ENCODE measurements around the gene BAIAP2L1.
"Not testable (repeated sequence)": the region's sequence is repeated elsewhere in the genome, so short reads cannot be mapped to it uniquely, and the experiment has no call there.

BAIAP2L1 gene

DNA sequence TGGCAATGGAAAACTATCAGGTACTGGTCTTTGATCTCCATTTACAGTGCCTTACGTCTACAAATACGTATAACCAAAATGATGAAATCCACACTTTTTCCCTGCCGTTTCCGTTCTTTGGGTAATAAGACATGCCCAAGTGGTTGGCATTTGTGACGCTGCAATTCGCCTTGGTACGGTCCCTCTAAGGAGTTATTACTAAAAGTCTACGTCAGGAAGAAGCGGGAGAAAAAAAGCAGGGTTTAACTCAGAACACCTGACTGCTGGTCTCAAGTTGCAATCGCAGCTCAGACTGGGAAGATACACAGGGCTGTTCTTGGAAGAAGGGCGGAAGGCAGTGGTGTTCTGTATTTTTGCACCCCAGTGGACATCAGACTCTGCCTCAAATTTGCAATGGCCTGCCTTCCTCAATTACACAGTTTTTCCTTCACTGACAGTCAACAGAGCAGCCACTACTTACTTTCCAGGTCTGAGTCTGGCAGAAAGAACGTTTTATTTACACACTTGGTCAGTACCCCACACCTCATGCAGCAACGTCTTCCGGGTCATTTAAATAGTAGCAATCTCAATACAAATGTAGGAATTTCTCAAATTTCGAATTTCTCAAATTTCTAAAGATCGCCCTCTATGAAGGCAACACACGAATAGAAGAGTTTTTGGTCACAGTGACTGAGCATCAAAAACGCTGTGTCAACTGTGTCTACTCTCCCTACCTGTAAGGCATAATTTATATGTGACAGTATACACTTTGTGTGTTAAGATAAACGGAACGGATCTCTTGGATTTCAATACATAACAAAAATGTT, 2.1 kb downstream of the BAIAP2L1 start:
- DNase-seq = no peak

DNA sequence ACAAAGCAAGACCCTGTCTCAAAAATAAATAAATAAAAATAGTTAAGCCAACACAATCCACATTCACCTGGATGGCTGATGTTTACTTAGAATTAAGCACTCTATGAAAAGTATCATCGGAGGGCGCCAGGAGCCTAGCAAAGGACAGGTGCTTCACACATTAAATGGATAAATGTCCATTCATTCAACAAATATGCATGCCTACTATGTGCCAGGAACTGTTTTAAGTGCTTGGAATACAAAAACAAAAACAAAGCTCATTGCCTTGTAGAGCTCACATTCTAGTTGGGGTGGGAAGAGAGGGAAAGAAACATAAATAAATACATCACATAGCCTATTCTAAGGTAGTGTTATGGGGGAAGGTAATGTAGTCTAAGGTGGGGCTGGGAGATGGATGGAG, 4.1 kb downstream of the BAIAP2L1 start:
- DNase-seq = no peak

DNA sequence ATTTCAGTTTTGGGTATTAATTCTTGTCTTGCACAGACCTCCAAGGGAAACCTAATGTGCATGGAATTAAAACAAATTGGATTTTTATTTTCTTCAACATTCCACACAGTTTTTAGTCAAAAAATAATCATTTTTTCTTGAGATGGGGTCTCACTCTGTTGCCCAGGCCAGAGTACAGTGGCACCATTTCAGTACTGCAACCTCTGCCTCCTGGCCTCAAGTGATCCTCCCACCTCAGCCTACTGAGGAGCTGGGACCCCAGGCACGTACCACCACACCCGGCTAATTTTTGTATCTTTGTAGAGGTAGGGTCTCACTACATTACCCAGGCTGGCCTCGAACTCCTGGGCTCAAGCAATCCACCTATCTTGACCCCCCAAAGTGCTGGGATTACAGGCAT, 4.9 kb downstream of the BAIAP2L1 start:
- no peak for DNase-seq

DNA sequence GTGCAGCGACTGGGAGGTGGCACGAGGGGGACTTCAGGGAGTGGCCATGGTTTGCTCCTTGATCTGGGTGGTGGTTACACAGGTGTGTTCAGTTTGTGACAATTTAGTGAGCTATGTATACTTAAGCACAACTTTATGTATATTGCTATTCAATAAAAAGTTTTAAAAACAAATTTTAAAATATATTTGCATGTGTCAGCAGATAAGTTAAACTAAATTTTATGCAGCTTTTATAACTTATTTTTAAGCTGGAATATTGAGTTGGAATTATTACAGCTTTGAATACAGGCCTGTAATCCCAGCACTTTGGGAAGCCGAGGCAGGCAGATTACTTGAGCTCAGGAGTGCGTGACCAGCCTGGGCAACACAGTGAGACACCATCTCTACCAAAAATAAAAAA, 5.4 kb downstream of the BAIAP2L1 start:
- DNase-seq = no peak

DNA sequence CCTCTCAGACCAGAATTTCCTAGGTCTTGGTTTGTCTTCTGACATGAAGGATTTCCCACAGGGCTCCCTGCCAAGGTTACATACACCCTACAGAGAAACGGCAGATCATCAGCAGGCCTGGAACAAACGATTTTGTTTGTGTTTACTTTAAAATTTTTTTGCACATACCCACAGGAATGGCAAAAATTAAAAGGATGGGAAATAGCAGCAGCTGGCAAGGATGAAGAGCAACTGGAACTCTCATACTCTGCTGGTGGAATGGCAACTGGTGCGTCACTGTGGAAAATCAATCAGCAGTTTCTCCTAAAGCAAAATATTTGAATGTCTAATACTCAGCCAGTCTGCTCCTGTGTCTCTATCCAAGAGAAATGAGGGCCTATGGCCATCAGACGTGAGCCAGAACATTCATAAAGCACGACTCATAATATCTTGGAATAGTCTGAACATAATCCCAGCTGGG, 6.5 kb downstream of the BAIAP2L1 start:
- no peak for DNase-seq

DNA sequence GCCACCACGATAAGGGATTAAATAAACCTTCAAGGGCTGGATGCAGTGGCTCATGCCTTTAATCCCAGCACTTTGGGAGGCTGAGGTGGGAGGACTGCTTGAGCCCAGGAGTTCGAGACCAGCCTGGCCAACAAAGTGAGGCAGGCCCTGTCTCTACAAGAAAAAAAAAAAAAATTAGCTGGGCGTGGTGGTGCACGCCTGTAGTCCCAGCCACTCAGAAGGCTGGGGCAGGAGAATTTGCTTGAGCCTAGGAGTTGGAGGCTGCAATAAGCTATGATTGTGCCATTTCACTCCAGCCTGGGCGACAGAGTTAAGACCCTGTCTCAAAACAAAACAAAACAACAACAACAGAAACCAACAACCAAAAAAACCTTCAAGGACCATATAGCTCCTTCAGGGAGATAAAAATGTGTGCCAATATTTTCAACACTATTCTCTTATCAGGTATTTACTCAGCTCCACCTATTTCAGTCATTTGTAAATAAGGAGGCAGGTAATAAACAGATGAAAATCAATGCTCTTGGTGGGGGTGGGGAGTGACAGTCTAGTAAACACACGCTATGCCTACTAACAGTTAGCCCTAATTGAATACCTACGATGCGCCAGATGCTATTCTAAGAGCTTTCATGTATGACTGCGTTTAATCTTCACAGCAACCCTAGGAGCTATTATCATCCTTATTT, 13.2 kb downstream of the BAIAP2L1 start:
- no peak for DNase-seq

DNA sequence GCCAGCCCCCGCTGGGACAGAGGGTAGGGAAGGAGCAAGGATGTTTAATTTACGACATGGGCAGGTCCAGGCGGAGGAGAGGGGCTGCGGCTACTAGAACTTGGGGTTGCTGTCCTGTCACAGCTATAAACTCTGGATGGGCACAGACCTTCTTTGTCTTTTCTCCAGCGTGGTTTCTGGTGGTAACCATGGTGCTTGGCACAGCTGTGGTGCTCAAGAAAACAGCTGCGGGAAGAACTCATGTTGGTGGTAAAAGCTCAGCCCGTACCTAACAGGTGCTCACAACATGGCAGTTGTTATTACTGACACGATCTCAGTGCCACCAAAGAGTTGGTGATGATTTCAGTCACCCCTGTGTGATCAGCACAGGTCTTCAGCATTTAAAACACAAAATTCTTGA, 13.8 kb downstream of the BAIAP2L1 start:
- DNase-seq = no peak

DNA sequence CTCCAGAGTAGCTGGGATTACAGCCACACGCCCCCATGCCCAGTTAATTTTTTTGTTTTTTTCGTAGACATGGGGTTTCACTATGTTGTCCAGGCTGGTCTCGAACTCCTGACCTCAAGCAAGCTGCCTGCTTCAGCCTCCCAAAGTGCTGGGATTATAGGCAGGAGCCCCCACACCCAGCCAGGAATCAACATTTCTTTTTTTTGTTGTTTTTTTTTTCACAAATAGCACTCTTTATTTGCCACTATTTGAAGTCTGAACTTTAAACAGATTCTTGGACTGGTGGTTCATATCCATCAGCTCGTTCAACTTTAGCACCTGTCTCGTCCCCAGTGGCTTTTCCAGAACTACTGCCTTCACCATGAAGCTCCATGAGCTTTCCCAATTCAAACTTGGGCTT, 15.4 kb downstream of the BAIAP2L1 start:
- not testable (repeated sequence) for DNase-seq

DNA sequence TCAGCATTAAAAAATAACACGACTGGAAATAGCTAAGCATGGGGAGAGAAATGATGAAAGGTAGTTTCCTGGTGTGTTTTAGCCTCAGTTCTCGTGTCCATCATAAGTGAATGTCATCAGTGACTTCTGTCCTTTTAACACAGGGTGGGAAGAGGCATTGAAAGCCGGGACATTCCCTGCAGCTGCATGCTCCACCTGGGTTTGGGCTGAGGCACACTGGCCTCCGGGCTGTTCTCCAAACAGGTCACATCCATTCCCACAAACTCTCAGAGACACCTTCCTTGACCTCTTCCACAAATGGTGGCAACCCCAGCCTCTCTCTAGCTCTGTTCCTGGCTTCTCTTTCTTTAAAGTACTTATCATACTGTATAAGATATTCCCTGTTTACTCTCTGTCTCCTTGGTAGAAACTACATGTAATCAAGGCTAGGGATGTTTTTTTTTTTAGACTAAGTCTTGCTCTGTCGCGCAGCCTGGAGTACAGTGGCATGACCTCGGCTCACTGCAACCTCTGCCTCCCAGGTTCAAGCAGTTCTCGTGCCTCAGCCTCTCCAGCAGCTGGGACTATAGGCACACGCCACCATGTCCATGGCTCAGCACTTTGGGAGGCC, 22.6 kb downstream of the BAIAP2L1 start:
- DNase-seq = no peak

DNA sequence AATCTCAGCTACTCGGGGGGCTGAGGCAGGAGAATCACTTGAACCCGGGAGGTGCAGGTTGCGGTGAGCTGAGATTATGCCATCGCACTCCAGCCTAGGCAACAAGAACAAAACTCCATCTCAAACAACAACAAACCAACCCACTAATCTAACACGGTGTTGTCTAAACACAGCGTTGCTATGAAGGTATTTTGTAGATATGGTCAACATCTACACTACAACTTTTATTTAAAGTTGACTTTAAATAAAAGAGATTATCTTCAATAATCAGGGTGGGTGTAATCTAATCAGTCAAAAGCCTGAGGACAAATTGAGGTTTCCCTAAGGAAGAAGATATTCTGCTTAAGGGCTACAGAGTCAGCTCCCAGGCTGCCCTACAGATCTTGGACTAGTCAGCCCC, 24.2 kb downstream of the BAIAP2L1 start:
- DNase-seq = no peak

DNA sequence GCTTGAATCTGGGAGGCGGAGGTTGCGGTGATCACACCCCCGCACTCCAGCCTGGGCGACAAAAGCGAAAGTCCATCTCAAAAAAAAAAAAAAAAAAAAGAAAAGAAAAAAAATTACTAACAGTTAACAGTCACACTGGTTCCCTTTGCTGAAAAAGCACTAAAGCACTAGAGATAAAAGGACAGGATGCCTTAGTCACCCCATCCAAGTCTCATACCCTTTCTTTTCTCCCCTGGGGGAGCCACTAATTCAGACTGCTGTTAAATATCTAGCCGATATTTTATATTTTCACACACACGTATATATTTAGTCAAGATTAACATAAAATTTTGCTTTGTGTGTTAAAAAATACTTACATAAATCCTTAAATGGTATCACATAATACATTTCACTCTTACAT, 25.2 kb downstream of the BAIAP2L1 start:
- no peak for DNase-seq

DNA sequence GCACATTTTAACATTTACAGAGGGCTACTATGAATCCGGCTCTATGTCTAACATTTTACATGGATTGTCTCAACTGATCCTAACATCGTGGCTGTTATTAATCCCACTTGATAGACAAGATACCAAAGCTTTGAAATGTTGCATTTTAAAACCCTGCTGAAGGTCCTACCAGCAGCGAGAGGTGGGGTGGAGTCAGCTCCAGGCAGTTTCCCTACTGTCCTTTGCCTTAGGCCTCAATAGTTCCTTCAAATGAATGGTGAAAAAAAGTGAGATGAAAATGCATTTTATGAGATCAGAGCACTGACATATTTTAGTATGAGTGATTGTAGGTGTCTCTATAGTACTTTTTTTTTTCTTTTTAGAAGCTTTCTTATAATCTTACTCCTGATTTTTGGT, 26.6 kb downstream of the BAIAP2L1 start:
- no peak for DNase-seq

DNA sequence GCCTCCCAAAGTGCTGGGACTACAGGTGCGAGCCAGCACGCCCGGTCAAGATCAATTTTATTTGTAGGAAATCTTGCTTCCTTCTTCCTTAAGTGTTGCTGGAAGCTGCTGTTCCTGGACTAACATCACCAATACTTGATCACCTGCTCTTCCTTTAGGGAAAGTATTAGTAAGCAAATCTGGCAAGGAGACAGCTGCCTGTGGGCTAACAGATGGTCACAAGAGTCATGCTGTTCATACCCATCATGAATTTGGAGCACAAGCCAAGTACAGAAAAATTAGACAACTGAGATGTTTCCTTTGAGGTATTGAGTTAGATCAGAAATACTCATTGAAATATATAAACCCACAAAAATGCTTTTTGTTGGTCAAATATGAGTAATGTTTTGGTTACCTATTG, 27.9 kb downstream of the BAIAP2L1 start:
- DNase-seq = no peak

DNA sequence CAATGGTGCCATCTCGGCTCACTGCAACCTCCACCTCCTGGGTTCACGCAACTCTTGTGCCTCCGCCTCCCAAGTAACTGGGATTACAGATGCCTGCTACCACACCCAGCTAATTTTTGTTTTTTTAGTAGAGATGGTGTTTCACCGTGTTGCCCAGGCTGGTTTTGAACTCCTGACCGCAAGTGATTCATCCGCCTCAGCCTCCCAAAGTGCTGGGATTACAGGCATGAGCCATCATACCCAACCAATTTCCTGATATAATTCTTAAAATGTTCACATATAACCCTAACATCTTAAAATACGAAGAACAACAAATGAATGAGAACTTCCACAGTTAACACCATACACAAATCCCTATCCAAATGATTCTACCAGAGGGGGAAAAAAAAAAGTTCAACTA, 31.2 kb downstream of the BAIAP2L1 start:
- DNase-seq = no peak

DNA sequence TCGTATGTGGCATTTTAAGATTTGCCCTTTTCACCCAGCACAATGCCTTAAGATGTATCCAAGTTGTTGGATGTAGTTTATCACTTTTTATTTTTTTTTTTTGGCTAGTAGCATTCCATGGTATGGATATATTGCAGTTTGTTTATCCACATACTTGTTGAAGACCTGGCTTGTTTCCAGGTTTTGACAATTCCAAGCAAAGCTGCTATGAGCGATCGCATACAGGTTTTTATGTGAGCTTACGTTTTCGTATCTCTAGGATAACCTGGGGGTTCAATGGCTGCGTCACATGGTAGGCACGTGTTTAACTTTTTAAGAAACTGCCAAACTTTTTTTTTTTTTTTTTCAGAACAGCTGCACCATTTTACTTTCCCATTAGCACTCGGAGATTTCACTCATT, 32.2 kb downstream of the BAIAP2L1 start:
- no peak for DNase-seq

DNA sequence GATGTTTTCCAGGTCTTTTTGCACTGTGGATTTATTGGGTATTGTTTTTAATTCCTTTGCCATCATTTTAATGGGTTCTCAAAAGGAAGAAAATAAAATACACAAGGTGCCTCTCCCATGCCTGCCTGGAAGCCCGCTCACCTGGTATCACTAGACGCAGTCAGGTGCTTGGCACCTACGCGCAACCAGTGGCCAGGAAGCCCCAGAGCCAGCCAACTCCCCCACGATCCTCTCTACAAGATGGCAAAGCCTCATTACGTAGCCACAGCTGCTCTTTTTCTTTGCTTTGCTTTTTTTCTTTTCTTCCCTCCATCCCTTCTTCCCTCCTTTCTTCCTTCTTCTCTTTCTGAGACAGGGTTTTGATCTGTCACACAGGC, 34.3 kb downstream of the BAIAP2L1 start:
- no peak for DNase-seq

DNA sequence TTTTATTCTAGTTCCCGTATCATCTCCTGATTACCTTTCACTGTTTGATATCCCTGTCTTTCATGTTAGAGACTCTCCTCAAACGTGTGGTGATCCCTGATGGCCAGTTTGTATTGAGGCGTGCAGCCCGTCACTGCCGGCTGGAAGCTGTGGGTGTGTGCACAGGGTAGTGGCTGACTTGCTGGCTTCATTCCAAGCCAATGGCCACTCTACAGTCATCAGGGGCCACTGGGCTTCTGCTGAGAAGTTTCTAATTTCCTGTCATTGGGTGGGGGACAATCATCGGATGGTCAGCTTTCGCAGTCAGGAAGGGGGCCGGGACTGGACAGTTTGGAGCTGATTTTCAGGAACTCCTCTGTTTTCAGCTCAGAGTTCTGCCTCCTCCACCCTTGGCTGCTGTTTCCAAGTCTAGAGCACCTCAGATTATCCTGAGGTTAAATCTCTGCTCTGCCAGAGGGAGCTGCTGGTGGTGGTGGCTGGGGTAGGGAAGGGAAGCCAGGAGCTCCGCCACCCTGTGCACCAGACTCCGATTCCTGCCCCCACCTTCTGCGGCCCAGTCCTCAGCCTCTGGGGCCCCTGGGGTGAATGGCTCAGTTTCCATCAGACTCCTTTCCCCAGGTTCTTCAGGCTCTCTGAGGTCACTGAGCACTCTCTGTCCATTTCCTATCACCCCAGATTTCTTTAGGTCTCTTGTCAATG, 34.9 kb downstream of the BAIAP2L1 start:
- no peak for DNase-seq

DNA sequence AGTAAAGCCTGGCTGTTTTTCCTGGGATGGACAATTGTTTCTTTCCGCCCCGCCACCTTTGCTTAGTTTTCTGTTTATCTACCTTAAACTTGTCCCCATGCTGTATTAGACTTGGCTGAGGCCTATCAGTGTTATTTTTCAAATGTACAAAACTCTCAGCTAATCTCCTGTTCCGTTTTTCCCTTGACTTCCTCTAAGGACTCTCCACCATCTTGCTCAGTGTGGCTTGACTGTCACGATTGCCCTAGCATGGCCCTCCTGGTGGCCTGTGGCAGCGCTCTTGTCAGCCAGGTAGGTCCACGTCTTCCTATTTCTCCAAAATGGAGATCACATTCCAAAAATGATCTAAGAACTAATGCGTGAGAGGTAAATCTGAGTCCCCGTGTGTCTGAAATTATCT, 36.7 kb downstream of the BAIAP2L1 start:
- no peak for DNase-seq

DNA sequence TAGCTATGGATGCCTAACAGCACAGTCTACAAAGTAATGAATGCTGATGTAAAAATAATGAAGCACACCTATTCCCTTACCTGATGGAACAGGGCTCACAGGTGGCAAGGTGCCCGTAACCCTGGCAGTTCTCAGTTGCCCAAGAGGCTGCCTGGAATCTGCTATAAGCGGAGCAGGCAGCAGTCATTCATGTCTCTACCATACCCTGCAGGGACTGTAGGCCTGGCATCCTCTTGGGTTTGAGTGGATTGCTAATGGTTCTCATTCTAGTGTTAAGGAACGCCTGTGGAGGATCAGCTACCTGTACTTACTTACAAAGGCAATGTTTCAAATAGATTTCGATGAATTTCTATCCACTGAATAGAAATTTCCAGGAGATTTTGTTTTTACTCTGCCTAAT, 38.4 kb downstream of the BAIAP2L1 start:
- no peak for DNase-seq

DNA sequence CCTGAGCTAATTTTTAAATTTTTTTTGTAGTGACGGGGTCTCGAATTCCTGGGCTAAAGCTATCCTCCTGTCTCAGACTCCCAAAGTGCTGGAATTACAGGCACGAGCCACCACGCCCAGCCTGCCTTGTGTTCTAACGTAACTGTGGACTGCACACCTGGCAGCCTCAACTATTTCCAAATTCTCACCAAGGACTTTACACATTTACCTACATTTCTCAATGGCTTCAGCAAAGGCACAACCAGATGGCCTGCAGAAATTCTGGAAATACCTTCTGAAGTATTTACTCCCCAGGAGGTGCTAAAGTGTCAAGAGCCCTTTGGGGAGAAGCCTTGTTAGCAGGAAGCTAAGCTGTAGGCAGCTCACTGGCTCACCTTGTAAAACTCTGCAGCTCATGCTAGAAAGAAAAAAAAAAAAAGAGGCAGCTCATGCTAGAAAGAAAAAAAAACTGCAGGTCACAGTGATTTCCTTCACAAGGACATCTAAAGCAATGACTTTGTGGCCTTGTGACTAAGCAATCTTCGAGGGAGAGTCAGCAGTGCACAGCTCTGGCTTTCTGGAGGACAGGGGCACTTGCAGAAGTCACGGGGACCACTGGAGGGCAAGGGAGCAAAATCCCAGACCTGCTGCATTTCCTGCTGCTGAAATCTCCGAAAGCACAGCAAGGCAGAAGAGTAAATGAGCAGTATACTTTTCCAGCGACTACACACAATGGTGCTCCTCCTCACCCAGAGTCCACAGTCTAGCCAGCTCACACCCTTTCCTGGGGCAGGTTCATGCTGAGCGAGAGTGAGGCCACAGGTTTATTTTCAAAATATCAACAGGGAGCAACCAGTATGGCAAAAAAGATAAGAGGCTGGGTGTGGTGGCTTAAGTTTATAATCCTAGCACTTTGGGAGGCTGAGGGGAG, 40.4 kb downstream of the BAIAP2L1 start:
- no peak for DNase-seq

DNA sequence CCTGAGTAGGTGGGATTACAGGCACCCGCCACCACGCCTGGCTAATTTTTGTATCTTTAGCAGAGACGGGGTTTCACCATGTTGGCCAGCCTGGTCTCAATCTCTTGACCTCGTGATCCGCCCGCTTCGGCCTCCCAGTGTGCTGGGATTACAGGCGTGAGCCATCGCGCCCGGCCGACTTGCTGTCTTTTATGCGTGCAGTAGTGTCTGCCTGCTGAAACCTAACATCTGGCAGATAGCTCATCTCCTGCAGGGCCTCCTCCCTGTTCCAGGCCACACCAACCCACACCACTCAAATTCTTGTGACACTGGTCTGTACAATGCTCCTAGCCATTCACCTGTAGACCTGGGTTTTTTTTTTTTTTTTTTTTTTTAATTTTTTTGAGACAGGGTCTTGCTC, 41.5 kb downstream of the BAIAP2L1 start:
- no peak for DNase-seq

DNA sequence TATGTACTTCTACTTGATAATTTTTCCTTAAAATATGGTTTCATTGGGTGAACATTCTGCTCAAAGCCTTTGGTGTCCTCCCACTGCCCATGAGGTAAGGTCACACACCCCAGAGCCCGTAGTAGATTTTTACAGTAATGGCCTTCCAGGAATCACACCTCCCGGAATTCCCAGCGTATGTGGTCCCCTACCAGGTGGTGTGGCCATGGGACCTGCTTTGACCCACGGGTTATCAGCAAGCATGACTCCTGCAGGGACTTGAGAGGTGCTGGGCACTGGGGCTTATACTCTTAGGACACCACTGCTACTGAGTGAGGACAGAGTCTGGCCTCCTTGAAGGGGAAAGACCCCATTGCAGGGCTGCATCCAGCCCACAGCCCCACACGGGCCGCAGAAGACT, 42.2 kb downstream of the BAIAP2L1 start:
- DNase-seq = no peak

DNA sequence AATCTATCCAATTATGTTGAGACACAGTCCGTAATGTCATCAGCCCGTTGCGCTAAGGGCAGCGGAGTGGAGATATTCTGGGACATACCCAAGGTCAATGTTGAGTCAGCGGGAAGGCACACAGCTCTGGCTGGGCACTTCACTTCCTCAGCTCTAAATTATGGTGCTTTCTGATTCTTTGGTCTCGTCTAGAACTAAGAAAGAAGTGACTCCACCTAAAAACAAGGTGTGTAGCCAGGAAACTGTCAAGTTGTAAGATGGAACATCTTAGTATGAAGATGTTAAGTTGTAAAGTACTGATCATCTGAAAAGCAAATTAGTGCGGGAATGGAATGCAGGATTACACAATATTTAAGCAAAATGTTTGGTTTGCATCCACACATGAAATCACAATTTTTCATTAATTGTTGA, 43.1 kb downstream of the BAIAP2L1 start:
- no peak for DNase-seq

All from CD4-positive, alpha-beta T cell treated with Interleukin-17A for 1 hour (primary cell).